H1 (cell line): Measurements from ENCODE around the gene STX2. TPM values are rescaled to one million over a fixed set of nuclear protein-coding genes. Genes with fewer than 3 reads are reported as not detected.

Experiments
- ATF3 ChIP-seq: IDR thresholded peaks from 2 replicates; pipeline ENCODE4 v1.6.1; 2011; ENCODE audit warnings: low read depth, mild to moderate bottlenecking, low read length; ENCODE audit not compliant: insufficient read depth
- BACH1 ChIP-seq: IDR thresholded peaks from 2 replicates; pipeline ENCODE4 v1.6.1; 2012; ENCODE audit warnings: low read length, improper control_type of control experiment
- EP300 ChIP-seq, 2 experiments: IDR thresholded peaks; 1 replicate in 1 of 2; 2 replicates in 1 of 2; pipeline ENCODE4 v1.6.1; 2011 to 2012; ENCODE audit warnings: low read depth in 2 of 2, low read length in 2 of 2, mild to moderate bottlenecking in 2 of 2, borderline replicate concordance in 1 of 2, inconsistent platforms in 1 of 2, moderate library complexity in 1 of 2
- HDAC6 ChIP-seq: IDR thresholded peaks from one replicate; pipeline ENCODE4 v1.7.1; 2012; ENCODE audit warnings: low read depth, mild to moderate bottlenecking, inconsistent platforms, low read length, moderate library complexity
- KDM4A ChIP-seq: IDR thresholded peaks from one replicate; pipeline ENCODE4 v1.7.1; 2012; ENCODE audit warnings: low read depth, mild to moderate bottlenecking, moderate library complexity, low read length, inconsistent platforms; ENCODE audit not compliant: severe bottlenecking
- SIN3A ChIP-seq, 2 experiments: IDR thresholded peaks in 1 of 2; conservative IDR thresholded peaks in 1 of 2; 2 replicates each; pipeline ENCODE4 v1.6.1; 2011 to 2012; ENCODE audit warnings: low read length in 2 of 2, improper control_type of control experiment in 1 of 2, low read depth in 1 of 2, mild to moderate bottlenecking in 1 of 2
- SIX5 ChIP-seq: IDR thresholded peaks from 2 replicates; pipeline ENCODE4 v1.6.1; 2011; ENCODE audit warnings: mild to moderate bottlenecking, low read depth, low read length
- SP1 ChIP-seq: IDR thresholded peaks from 2 replicates; pipeline ENCODE4 v1.6.1; 2011; ENCODE audit warnings: low read depth, low read length
- polyA plus RNA-seq, 7 experiments: library from polyadenylated mRNA; depleted of rRNA in 3 of 7; stranded (reverse) in 5 of 7; unstranded in 2 of 7; fragments of >200 nt in 5 of 7; fragments of 200-250 nt in 2 of 7; gene quantifications; 1 replicate in 5 of 7; 2 replicates in 1 of 7; 4 replicates in 1 of 7; pipeline versions ENCODE4 v1.2.1 to v1.2.3, GENCODE V29; 2011 to 2013; ENCODE audit warnings: missing spikeins in 2 of 7, mixed read lengths in 2 of 7
- total RNA-seq: library from RNA; stranded (reverse); fragmentation: NEBNext Ultra II Directional; extraction: Animal tissue kit (Norgen Biotek cat#: 25700); gene quantifications from 2 replicates; pipeline ENCODE4 v1.2.1, GENCODE V29; 2021

The STX2 gene
- total and polyA plus RNA-seq, 2 of the 8 experiments (the other 6 are each of a cell fraction or from before 2014, with no cell fraction given), result 20.0 to 26.3 TPM

DNA sequence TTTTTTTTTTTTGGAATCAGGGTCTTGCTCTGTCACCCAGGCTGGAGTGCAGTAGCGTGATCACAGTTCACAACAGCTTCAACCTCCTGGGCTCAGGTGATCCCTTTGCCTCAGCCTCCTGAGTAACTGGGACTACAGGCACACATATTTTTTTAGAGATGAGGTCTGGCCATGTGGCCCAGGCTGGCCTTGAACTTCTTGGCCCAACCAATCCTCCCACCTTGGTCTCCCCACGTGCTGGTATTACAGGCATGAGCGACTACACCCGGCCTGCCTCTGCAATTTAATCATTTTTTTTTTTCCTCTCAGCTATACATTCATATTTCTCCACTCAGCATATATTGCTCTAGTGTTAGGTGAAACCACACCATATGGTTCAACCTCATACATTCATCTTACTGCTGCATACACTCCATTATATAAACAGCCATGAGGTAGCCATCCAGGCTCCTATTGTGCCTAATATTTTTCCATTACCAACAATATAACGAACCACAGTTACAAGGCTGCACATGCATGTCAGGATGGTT, 7.1 kb downstream of the STX2 start (continued):
- no peak for TF ChIP-seq ATF3
- TF ChIP-seq SIX5, result no peak
- TF ChIP-seq SIN3A (conservative IDR thresholded peaks at IDR 0.05 in 1 of 2, IDR thresholded peaks at IDR 0.05 in 1 of 2; ENCODE audit: low read depth in 1 of 2, low read length in 2 of 2), result no peak
- TF ChIP-seq BACH1, result no peak
- TF ChIP-seq SP1, result no peak
- TF ChIP-seq KDM4A, result no peak
- TF ChIP-seq HDAC6, result no peak
- TF ChIP-seq EP300 (IDR thresholded peaks at IDR 0.05; ENCODE audit: borderline replicate concordance in 1 of 2, low read depth in 2 of 2, low read length in 2 of 2), result no peak
